CD14-positive monocyte (primary cell): ENCODE results near the gene IPO11. TPM values are rescaled to one million over a fixed set of nuclear protein-coding genes. Genes with fewer than 3 reads are reported as not detected.

Experiments used
- DNase-seq, 3 donors: peaks; one replicate each; pipeline ENCODE4 v3.0.0-alpha.2; 2011 to 2022
- H2AFZ ChIP-seq: 2 replicates; pipeline ENCODE4 v1.6.0; 2012; ENCODE audit warnings: mild to moderate bottlenecking, low read depth, low read length, inconsistent platforms; ENCODE audit not compliant: insufficient read depth, poor library complexity, severe bottlenecking
- H3K27ac ChIP-seq, 2 donors: 1 replicate in 1 of 2; 2 replicates in 1 of 2; pipeline ENCODE4 v1.5.1; 2012 to 2013; ENCODE audit warnings: low read length in 2 of 2, control low read depth in 1 of 2, inconsistent platforms in 1 of 2, low read depth in 1 of 2, mild to moderate bottlenecking in 1 of 2
- H3K27me3 ChIP-seq, 2 donors: one replicate each; pipeline versions ENCODE4 v1.6.0 to v1.6.1; 2011 to 2013; ENCODE audit warnings: low read length in 2 of 2; ENCODE audit not compliant: control insufficient read depth in 2 of 2, insufficient read depth in 2 of 2
- H3K36me3 ChIP-seq, 2 donors: replicated peaks in 1 of 2; 1 replicate in 1 of 2; 2 replicates in 1 of 2; pipeline versions ENCODE4 v1.5.1 to v1.6.1; 2012 to 2013; ENCODE audit warnings: low read length in 2 of 2, control low read depth in 1 of 2, inconsistent platforms in 1 of 2, mild to moderate bottlenecking in 1 of 2; ENCODE audit not compliant: insufficient read depth in 2 of 2, control insufficient read depth in 1 of 2
- H3K4me1 ChIP-seq, 2 donors: 1 replicate in 1 of 2; 2 replicates in 1 of 2; pipeline versions ENCODE4 v1.5.1 to v1.6.1; 2012 to 2013; ENCODE audit warnings: low read length in 2 of 2, control low read depth in 1 of 2, inconsistent platforms in 1 of 2, mild to moderate bottlenecking in 1 of 2, moderate library complexity in 1 of 2; ENCODE audit not compliant: insufficient read depth in 2 of 2, control insufficient read depth in 1 of 2
- H3K4me2 ChIP-seq: replicated peaks from 2 replicates; pipeline ENCODE3; 2012; ENCODE audit warnings: low read length, moderate library complexity, mild to moderate bottlenecking; ENCODE audit not compliant: poor library complexity, severe bottlenecking; ENCODE audit errors: extremely low read depth
- H3K4me3 ChIP-seq, 3 experiments: fragments of 200-600 bp in 1 of 3; sonication (generic) in 1 of 3; replicated peaks in 1 of 3; 1 replicate in 2 of 3; 2 replicates in 1 of 3; pipeline ENCODE4 v1.5.1; 2011 to 2013; ENCODE audit warnings: low read length in 3 of 3, mild to moderate bottlenecking in 3 of 3, control low read depth in 2 of 3, low read depth in 2 of 3, inconsistent platforms in 1 of 3, moderate library complexity in 1 of 3
- H3K79me2 ChIP-seq: 2 replicates; pipeline ENCODE4 v1.6.0; 2012; ENCODE audit warnings: mild to moderate bottlenecking, control low read depth, inconsistent platforms, low read length, moderate library complexity; ENCODE audit not compliant: insufficient read depth
- H3K9ac ChIP-seq: 2 replicates; pipeline ENCODE4 v1.6.0; 2017; ENCODE audit warnings: low read length, mild to moderate bottlenecking; ENCODE audit not compliant: insufficient read depth, poor library complexity, severe bottlenecking
- H3K9me3 ChIP-seq, 2 donors: replicated peaks in 1 of 2; 1 replicate in 1 of 2; 2 replicates in 1 of 2; pipeline versions ENCODE4 v1.5.1 to v1.6.1; 2012 to 2013; ENCODE audit warnings: low read length in 2 of 2, control low read depth in 1 of 2; ENCODE audit not compliant: control insufficient read depth in 1 of 2, insufficient read depth in 1 of 2
- H4K20me1 ChIP-seq: 2 replicates; pipeline ENCODE4 v1.6.0; 2012; ENCODE audit warnings: mild to moderate bottlenecking, low read length, control low read depth, moderate library complexity; ENCODE audit not compliant: insufficient read depth
- H3K27ac Mint-ChIP-seq, 7 donors: one replicate each; pipeline ENCODE4 v1.8.0; 2020; ENCODE audit warnings: mild to moderate bottlenecking in 7 of 7, mixed read lengths in 7 of 7, moderate library complexity in 6 of 7, inconsistent platforms in 2 of 7
- H3K27me3 Mint-ChIP-seq, 3 donors: one replicate each; pipeline ENCODE4 v1.8.0; 2021 to 2022; ENCODE audit warnings: low read depth in 3 of 3, mild to moderate bottlenecking in 3 of 3, mixed read lengths in 3 of 3, moderate library complexity in 3 of 3, inconsistent platforms in 1 of 3
- H3K36me3 Mint-ChIP-seq, 2 donors: one replicate each; pipeline ENCODE4 v1.8.0; 2020; ENCODE audit warnings: mixed read lengths in 2 of 2, inconsistent platforms in 1 of 2, mild to moderate bottlenecking in 1 of 2
- H3K4me1 Mint-ChIP-seq: one replicate; pipeline ENCODE4 v1.8.0; 2020; ENCODE audit warnings: mild to moderate bottlenecking, mixed read lengths
- H3K4me3 Mint-ChIP-seq, 2 donors: one replicate each; pipeline ENCODE4 v1.8.0; 2020; ENCODE audit warnings: mild to moderate bottlenecking in 2 of 2, mixed read lengths in 2 of 2, moderate library complexity in 1 of 2
- H3K9me3 Mint-ChIP-seq, 7 donors: one replicate each; pipeline ENCODE4 v1.8.0; 2020 to 2022; ENCODE audit warnings: mixed read lengths in 7 of 7, mild to moderate bottlenecking in 6 of 7, moderate library complexity in 6 of 7, inconsistent platforms in 2 of 7
- WGBS: methylation state at CpG from one replicate; pipeline ENCODE4 v1.1.5; 2013; ENCODE audit warnings: missing lambda C conversion rate; ENCODE audit not compliant: insufficient coverage; 5-methylcytosine and 5-hydroxymethylcytosine counted together
- intact Hi-C, 2 donors: fragments of 100-400 bp; cut with micrococcal nuclease; formaldehyde crosslinking; loops; one replicate each; pipeline versions ENCODE4 v1.15.0 to v1.15.1; 2023
- polyA plus RNA-seq, 3 donors: library from polyadenylated mRNA; depleted of rRNA in 1 of 3; unstranded in 2 of 3; stranded (reverse) in 1 of 3; fragments of 300-500 nt in 2 of 3; fragments of >200 nt in 1 of 3; fragmentation: Illumina TruSeq in 2 of 3; gene quantifications; 1 replicate in 2 of 3; 2 replicates in 1 of 3; pipeline ENCODE4 v1.2.3, GENCODE V29; 2012 to 2021
- TF ChIP-seq, protein P1 (sequence below): fragments of 200-600 bp; IDR thresholded peaks from one replicate; pipeline ENCODE4 v1.8.0; 2022; ENCODE audit warnings: antibody characterized with exemption, mild to moderate bottlenecking

The IPO11 gene
- polyA plus RNA-seq, 3 donors = 4.4 to 5.5 (median 5.3) TPM

DNA sequence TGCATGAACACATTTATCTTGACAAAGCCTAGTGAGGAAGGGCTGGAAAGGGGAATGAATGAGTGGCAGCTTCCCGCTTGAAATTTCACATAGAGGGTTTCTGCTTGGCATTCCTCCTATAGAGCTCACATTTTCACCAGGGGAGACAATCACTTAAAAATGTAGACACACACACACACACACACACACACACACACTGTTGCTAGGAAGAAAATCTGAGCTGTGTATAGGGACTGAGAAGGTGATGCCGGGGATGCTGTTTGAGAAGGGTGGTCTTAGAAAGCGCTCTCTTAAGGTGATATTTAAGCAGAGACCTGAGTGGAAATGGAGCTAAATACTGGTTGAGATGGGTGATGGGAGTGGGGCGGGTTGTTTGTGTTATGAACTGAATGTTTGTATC is 236.5 kb downstream of the IPO11 start:
- peaks cover 13 to 18% of the 10 kb centered on the region in 2 donors for H3K4me1 ChIP-seq
- H3K4me3 ChIP-seq = no peak overlapping the region
- TF ChIP-seq, protein P1, sequence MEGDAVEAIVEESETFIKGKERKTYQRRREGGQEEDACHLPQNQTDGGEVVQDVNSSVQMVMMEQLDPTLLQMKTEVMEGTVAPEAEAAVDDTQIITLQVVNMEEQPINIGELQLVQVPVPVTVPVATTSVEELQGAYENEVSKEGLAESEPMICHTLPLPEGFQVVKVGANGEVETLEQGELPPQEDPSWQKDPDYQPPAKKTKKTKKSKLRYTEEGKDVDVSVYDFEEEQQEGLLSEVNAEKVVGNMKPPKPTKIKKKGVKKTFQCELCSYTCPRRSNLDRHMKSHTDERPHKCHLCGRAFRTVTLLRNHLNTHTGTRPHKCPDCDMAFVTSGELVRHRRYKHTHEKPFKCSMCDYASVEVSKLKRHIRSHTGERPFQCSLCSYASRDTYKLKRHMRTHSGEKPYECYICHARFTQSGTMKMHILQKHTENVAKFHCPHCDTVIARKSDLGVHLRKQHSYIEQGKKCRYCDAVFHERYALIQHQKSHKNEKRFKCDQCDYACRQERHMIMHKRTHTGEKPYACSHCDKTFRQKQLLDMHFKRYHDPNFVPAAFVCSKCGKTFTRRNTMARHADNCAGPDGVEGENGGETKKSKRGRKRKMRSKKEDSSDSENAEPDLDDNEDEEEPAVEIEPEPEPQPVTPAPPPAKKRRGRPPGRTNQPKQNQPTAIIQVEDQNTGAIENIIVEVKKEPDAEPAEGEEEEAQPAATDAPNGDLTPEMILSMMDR = no peak
- H3K27ac ChIP-seq = no peak overlapping the region
- H3K9ac ChIP-seq = no peak overlapping the region
- intact Hi-C loops = no loop called here
- DNase-seq = no peak
- no peak overlapping the region for H3K4me3 Mint-ChIP-seq
- H3K36me3 ChIP-seq = no peaks in the 10 kb centered on the region
- peaks cover 0 to 2% (median 0%) of the 10 kb centered on the region in 3 donors for H3K27me3 Mint-ChIP-seq
- no CpG with 5 or more reads among the region's 4 CpGs for WGBS
- H3K4me1 Mint-ChIP-seq = peaks cover 22% of the 10 kb centered on the region
- no peaks in the 10 kb centered on the region for H3K27me3 ChIP-seq
- H3K9me3 ChIP-seq = no peaks in the 10 kb centered on the region
- H3K27ac Mint-ChIP-seq = peak overlapping the region in 1 of 7 donors; percentile 30
- H3K79me2 ChIP-seq = no peaks in the 10 kb centered on the region
- H3K36me3 Mint-ChIP-seq = no peaks in the 10 kb centered on the region
- H3K9me3 Mint-ChIP-seq = no peaks in the 10 kb centered on the region
- no peak overlapping the region for H2AFZ ChIP-seq
- no peaks in the 10 kb centered on the region for H4K20me1 ChIP-seq
- no peak overlapping the region for H3K4me2 ChIP-seq

DNA sequence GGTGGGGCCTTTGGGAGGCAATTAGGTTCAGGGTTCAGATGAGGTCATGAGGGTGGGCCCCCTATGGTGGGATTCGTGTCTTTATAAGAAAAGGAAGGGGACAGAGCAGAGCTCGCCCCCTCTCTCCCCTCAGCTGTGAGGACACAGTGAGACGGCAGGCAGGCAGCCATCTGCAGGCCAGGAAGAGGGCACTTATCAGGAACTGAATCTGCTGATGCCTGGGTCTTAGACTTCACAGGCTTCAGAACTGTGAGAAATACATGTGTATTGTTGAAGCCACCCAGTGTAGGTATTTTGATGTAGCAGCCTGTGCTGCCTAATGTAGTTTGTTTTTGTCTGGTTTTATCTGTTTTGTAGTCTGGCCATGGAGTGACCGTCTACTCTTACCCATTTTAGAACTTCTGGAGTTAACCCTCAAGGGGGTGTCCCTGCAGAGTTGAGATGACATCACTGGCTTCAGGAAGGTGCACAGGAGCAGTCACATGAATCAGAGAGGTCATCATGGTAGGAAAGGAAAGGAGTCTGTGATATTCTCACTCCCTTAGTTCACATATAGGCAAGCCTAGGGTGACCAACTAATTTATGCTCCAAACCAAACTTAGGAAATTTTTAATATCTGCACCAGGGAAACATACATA is 237.0 kb downstream of the IPO11 start:
- Mint-ChIP-seq H3K4me3 (no peak overlapping the region), H3K9me3 (peaks cover 0 to 2% (median 0%) of the 10 kb centered on the region in 7 donors), H3K4me1 (peaks cover 22% of the 10 kb centered on the region), H3K36me3 (no peaks in the 10 kb centered on the region), H3K27ac (peak overlapping the region in 2 of 7 donors; percentile 30 to 43), H3K27me3 (peaks cover 0 to under 1% (median 0%) of the 10 kb centered on the region in 3 donors)
- intact Hi-C loops = no loop called here
- Histone ChIP-seq H2AFZ (no peak overlapping the region), H3K79me2 (no peaks in the 10 kb centered on the region), H3K9me3 (no peaks in the 10 kb centered on the region), H3K27ac (no peak overlapping the region), H3K4me1 (peaks cover 13 to 14% of the 10 kb centered on the region in 2 donors), H3K27me3 (no peaks in the 10 kb centered on the region), H3K4me2 (no peak overlapping the region), H4K20me1 (no peaks in the 10 kb centered on the region), H3K36me3 (no peaks in the 10 kb centered on the region), H3K9ac (no peak overlapping the region), H3K4me3 (no peak overlapping the region)
- TF ChIP-seq, protein P1 = no peak
- WGBS = 20% methylated on average over 1 of the region's 4 CpGs
- DNase-seq = no peak
